Measurements from ENCODE around the gene ACTR3C. TPM values are rescaled to one million over a fixed set of nuclear protein-coding genes. Genes with fewer than 3 reads are reported as not detected.
"Not testable (repeated sequence)": the region's sequence is repeated elsewhere in the genome, so short reads cannot be mapped to it uniquely, and the experiment has no call there.

Gene ACTR3C
- total and polyA plus RNA-seq, 2 experiments from 2014 or later = 1.5 to 2.4 TPM

DNA sequence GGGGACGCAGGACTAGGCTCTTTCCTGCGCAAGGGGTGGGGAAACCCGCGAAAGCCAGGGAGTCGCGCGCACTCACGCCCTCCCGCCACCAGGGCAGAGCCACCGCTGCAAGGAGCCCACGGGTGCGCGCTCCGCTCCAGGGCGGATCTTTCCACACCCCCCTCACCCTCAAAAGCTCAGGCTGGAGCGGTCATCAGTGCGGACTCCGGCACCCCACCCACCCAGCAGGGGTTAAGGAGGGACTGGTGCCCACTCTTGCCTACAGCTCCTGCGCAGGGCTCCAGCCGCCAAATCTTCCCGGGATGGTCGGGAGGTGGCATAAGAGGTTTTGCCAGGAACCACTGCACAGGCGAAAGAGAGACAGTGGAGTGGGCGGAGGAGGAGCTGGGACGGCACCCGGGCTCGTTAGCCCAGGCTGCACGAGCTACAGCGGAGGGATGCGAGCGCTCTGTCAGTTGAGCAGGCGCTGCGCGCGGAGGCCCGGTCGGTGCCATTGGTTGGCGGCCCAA, 102.6 kb downstream of the ACTR3C start:
- H3K36me3 ChIP-seq; DNase-seq (ENCODE audit: low read depth in 1 of 2, low spot score in 1 of 2); H3K27ac ChIP-seq; H3K4me3 ChIP-seq; H3K4me1 ChIP-seq (ENCODE audit: low read depth); H3K9me3 ChIP-seq (ENCODE audit: low read depth): not testable (repeated sequence)
- H3K27me3 ChIP-seq = peaks cover 46% of the 10 kb centered on the region

DNA sequence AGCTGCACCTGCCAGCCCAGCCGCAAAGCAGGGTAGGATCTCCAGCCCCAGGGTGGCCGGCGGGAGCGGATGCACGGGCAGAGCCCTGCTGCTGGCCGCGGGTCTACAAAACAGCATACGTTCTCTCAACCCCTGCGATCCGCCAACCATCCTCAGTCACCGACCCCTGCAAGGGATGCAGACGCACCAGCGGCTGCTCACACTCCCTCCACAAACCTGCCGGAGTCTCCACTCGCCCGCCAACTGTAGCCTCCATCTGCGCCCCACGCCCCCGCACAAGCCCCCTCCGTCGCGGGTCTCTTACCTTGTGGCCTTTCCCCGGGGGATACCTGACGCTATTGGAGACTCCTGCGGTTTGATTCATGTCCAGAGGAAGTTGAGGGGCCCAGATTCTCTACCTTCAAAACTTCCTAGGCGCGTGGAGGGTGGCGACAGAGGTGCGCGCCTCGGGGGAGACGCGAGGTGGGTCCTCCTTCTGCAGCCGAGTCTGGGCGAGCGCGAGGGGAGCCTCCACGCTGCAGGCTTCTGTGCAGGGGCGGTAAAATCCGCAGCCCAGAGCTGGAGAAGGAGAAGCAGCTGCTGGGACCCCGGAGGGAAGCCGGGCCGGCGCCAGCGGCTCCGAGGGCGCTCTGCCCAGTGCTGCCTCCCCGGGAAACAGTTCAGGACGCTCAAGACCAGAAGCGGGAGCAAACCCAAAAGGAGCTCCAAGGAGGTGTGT, 103.2 kb downstream of the ACTR3C start:
- not testable (repeated sequence) for H3K4me3 ChIP-seq; H3K4me1 ChIP-seq (ENCODE audit: low read depth); DNase-seq (ENCODE audit: low read depth in 1 of 2, low spot score in 1 of 2); H3K36me3 ChIP-seq; H3K27ac ChIP-seq; H3K9me3 ChIP-seq (ENCODE audit: low read depth)
- H3K27me3 ChIP-seq = peaks cover 49% of the 10 kb centered on the region

DNA sequence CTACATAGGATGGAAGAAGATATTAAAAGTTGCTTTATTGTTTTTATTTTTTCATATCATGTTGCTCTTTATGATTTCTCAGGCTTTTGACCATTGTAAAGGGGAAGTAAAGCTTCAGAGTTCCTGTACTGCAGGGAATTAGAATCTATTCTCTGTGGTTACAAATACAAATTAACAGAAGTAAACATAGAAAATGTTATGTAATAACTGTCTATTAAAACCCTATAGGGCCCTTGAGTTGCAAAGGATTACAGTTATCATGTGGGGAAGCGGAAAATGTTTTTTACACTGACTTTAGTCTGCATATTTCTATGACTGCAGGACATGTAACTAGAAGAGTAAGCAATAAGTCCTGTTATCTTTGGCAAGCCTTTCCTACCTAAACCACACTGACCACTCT, 116.5 kb downstream of the ACTR3C start:
- H3K27me3 ChIP-seq; H3K36me3 ChIP-seq; H3K4me3 ChIP-seq; DNase-seq (ENCODE audit: low read depth in 1 of 2, low spot score in 1 of 2); H3K27ac ChIP-seq; H3K9me3 ChIP-seq (ENCODE audit: low read depth); H3K4me1 ChIP-seq (ENCODE audit: low read depth): not testable (repeated sequence)

DNA sequence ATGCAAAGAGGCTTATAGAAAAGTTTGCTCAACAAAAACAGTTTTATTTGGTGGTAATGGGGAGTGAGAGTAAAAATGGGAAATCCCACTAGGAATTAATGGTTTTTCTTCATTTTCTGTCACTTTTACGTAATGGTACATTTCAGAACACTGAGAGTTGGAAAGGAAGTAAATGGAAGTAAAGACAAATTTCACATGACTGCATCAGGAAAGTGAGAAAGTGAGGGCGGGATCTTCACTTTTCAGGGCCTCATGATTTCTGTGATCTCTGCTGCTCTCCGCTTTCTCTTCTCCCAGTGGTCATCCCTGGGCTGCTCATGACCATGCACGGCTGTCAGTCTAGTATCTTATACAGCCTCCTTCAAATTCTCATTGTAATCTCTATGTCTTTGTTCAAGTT, 117.5 kb downstream of the ACTR3C start:
- not testable (repeated sequence) for DNase-seq (ENCODE audit: low read depth in 1 of 2, low spot score in 1 of 2); H3K4me1 ChIP-seq (ENCODE audit: low read depth); H3K36me3 ChIP-seq; H3K27me3 ChIP-seq; H3K9me3 ChIP-seq (ENCODE audit: low read depth); H3K4me3 ChIP-seq; H3K27ac ChIP-seq

DNA sequence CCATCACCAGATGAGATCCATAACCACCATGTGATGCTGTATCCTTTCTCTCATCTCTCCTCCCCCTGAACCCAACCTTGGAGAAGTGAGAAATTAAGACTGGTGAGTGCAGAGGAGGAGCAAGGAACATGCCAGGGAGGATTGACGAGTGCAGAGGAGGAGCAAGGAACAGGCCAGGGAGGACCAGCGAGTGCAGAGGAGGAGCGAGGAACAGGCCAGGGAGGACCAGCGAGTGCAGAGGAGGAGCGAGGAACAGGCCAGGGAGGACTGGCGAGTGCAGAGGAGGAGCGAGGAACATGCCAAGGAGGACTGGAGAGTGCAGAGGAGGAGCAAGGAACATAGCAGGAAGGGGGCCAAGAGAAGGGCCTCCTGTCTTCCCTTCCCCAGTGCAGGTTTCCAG, 118.8 kb downstream of the ACTR3C start:
- not testable (repeated sequence) for H3K4me1 ChIP-seq (ENCODE audit: low read depth); H3K9me3 ChIP-seq (ENCODE audit: low read depth); H3K36me3 ChIP-seq; DNase-seq (ENCODE audit: low read depth in 1 of 2, low spot score in 1 of 2); H3K27ac ChIP-seq; H3K27me3 ChIP-seq; H3K4me3 ChIP-seq

DNA sequence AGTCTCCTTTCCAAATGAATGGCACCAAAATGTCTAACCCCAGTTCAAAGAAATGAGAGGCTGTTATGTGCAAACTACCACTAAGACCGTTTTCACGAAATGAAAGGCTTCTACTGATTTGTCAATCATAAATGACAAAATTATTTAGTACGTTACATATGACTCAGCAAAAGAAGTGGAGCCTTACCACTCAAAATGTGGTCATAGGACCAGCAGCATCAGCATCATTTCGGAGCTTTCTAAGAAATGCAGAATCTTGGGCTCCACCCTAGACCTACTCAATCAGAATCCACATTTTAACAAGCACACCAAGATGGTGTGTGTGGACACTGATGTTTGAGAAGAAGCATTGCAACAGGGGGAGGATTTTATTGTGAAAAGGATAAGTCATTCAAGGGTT, 120.5 kb downstream of the ACTR3C start:
- H3K36me3 ChIP-seq; H3K27ac ChIP-seq; H3K4me3 ChIP-seq; H3K27me3 ChIP-seq; DNase-seq (ENCODE audit: low read depth in 1 of 2, low spot score in 1 of 2); H3K9me3 ChIP-seq (ENCODE audit: low read depth); H3K4me1 ChIP-seq (ENCODE audit: low read depth): not testable (repeated sequence)

Other genes with a start within 250 kb of the ACTR3C start
- gene LRRC61, start 190 bp downstream of the ACTR3C start, total RNA-seq = 34.0 and 34.5 TPM in 2 replicates
- gene LRRC61, start 190 bp downstream of the ACTR3C start, polyA plus RNA-seq = 30.0 and 31.4 TPM in 2 replicates
- gene RARRES2, start 18.1 kb upstream of the ACTR3C start, total RNA-seq = 4.2 and 5.5 TPM in 2 replicates
- 5.7 and 8.3 TPM in 2 replicates for gene RARRES2, start 18.1 kb upstream of the ACTR3C start, polyA plus RNA-seq
- gene REPIN1, start 45.3 kb upstream of the ACTR3C start, total RNA-seq = 222 and 270 TPM in 2 replicates
- gene REPIN1, start 45.3 kb upstream of the ACTR3C start, polyA plus RNA-seq = 185 and 224 TPM in 2 replicates
- 31.7 and 34.3 TPM in 2 replicates for gene ZNF775, start 55.8 kb upstream of the ACTR3C start, total RNA-seq
- gene ZNF775, start 55.8 kb upstream of the ACTR3C start, polyA plus RNA-seq = 29.7 and 40.1 TPM in 2 replicates
- gene GIMAP8, start 127.1 kb upstream of the ACTR3C start, total RNA-seq = 0.11 and 0.24 TPM in 2 replicates
- gene GIMAP8, start 127.1 kb upstream of the ACTR3C start, polyA plus RNA-seq = 0.31 TPM in 1 of 2 replicates, not detected in the other
- not detected in 2 replicates for gene GIMAP7, start 191.3 kb upstream of the ACTR3C start, total RNA-seq
- 0.19 TPM in 1 of 2 replicates, not detected in the other for gene GIMAP7, start 191.3 kb upstream of the ACTR3C start, polyA plus RNA-seq
- gene GIMAP4, start 243.8 kb upstream of the ACTR3C start, total RNA-seq = 0.24 TPM in 1 of 2 replicates, not detected in the other
- 1.8 TPM in 1 of 2 replicates, not detected in the other for gene GIMAP4, start 243.8 kb upstream of the ACTR3C start, polyA plus RNA-seq

Measured in cardiac muscle cell (in vitro differentiated cells and primary cell).